Loucy (cell line): ENCODE measurements around the gene OR52N5.

ENCODE experiments used
- H2AFZ ChIP-seq: fragments of 200-600 bp; sonication (generic); 2 replicates; pipeline ENCODE4 v1.6.0; 2016; ENCODE audit warnings: antibody characterized with exemption, mild to moderate bottlenecking, low read length, moderate library complexity
- H3F3A ChIP-seq: fragments of 200-600 bp; 2 replicates; pipeline ENCODE4 v1.6.0; 2016; ENCODE audit warnings: antibody characterized with exemption, low read depth, mild to moderate bottlenecking
- H3K27me3 ChIP-seq: fragments of 200-600 bp; sonication (generic); 2 replicates; pipeline ENCODE4 v1.6.1; 2014; ENCODE audit warnings: low read length, mild to moderate bottlenecking; ENCODE audit not compliant: insufficient read depth, poor library complexity, severe bottlenecking
- H3K36me3 ChIP-seq: fragments of 200-600 bp; sonication (generic); 2 replicates; pipeline ENCODE4 v1.6.1; 2016; ENCODE audit warnings: low read length; ENCODE audit not compliant: insufficient read depth
- H3K4me1 ChIP-seq: fragments of 200-600 bp; sonication (generic); 2 replicates; pipeline ENCODE4 v1.5.1; 2014; ENCODE audit warnings: low read length, mild to moderate bottlenecking; ENCODE audit not compliant: insufficient read depth, poor library complexity, severe bottlenecking
- H3K4me2 ChIP-seq: fragments of 200-600 bp; sonication (generic); 2 replicates; pipeline ENCODE4 v1.6.0; 2014; ENCODE audit warnings: antibody characterized with exemption, low read length, low read depth, mild to moderate bottlenecking; ENCODE audit not compliant: poor library complexity, severe bottlenecking
- H3K4me3 ChIP-seq: fragments of 200-600 bp; sonication (generic); 2 replicates; pipeline ENCODE4 v1.5.1; 2014; ENCODE audit warnings: low read length, mild to moderate bottlenecking, mixed read lengths; ENCODE audit not compliant: poor library complexity, severe bottlenecking
- H3K79me2 ChIP-seq: fragments of 200-600 bp; sonication (generic); 2 replicates; pipeline ENCODE4 v1.6.1; 2014; ENCODE audit warnings: low read length; ENCODE audit not compliant: insufficient read depth
- H3K9ac ChIP-seq: fragments of 200-600 bp; sonication (generic); 2 replicates; pipeline ENCODE4 v1.6.0; 2014; ENCODE audit warnings: mild to moderate bottlenecking, low read depth, low read length, moderate library complexity; ENCODE audit not compliant: poor library complexity, severe bottlenecking
- H3K9me2 ChIP-seq: fragments of 200-600 bp; sonication (generic); replicated peaks from 2 replicates; pipeline ENCODE4 v1.6.1; 2016; ENCODE audit warnings: low read depth, low read length, mixed read lengths
- H3K9me3 ChIP-seq: fragments of 200-600 bp; sonication (generic); 2 replicates; pipeline ENCODE4 v1.6.1; 2014; ENCODE audit warnings: mild to moderate bottlenecking, antibody characterized with exemption, low read length, low read depth; ENCODE audit not compliant: insufficient read depth
- H4K20me1 ChIP-seq: fragments of 200-600 bp; sonication (generic); 2 replicates; pipeline ENCODE4 v1.6.0; 2014; ENCODE audit warnings: antibody characterized with exemption, low read length, mild to moderate bottlenecking; ENCODE audit not compliant: insufficient read depth, poor library complexity, severe bottlenecking
- CTCF ChIP-seq: fragments of 200-600 bp; sonication (generic); conservative IDR thresholded peaks from 2 replicates; pipeline ENCODE4 v1.5.1; 2014; ENCODE audit warnings: mild to moderate bottlenecking, antibody characterized with exemption, low read length
- EZH2phosphoT487 ChIP-seq: fragments of 200-600 bp; IDR thresholded peaks from 2 replicates; pipeline ENCODE4 v1.6.1; 2018; ENCODE audit warnings: antibody characterized with exemption, mild to moderate bottlenecking, moderate library complexity, borderline replicate concordance

Gene OR52N5

GRCh38 chr11:5737670-5738392, 45.3 kb downstream of the OR52N5 start:
- Histone ChIP-seq H3K4me2 (no peak overlapping the region), H3K4me1 (no peaks in the 10 kb centered on the region), H3F3A (no peaks in the 10 kb centered on the region), H2AFZ (no peak overlapping the region), H3K9ac (no peak overlapping the region), H3K36me3 (no peaks in the 10 kb centered on the region), H3K79me2 (no peaks in the 10 kb centered on the region), H3K4me3 (no peak overlapping the region), H3K27me3 (no peaks in the 10 kb centered on the region), H3K9me3 (no peaks in the 10 kb centered on the region), H3K9me2 (no peaks in the 10 kb centered on the region), H4K20me1 (no peaks in the 10 kb centered on the region)
- TF ChIP-seq EZH2phosphoT487 (no peak), CTCF (no peak)

- H3K79me2 ChIP-seq: no peaks in the 10 kb centered on the region
- H3K9ac ChIP-seq: no peak overlapping the region
- no peak overlapping the region for H3K4me3 ChIP-seq
- H3K27me3 ChIP-seq: no peaks in the 10 kb centered on the region
- H3F3A ChIP-seq: no peaks in the 10 kb centered on the region
- TF ChIP-seq CTCF: no peak
- no peak for TF ChIP-seq EZH2phosphoT487
- H3K9me3 ChIP-seq: no peaks in the 10 kb centered on the region
- H4K20me1 ChIP-seq: no peaks in the 10 kb centered on the region
- 0 out of 2 replicates have a peak, but pooled peaks cover 5% of the 10 kb centered on the region for H3K9me2 ChIP-seq
- H3K36me3 ChIP-seq: no peaks in the 10 kb centered on the region
- H2AFZ ChIP-seq: no peak overlapping the region
- no peak overlapping the region for H3K4me2 ChIP-seq
- H3K4me1 ChIP-seq: no peaks in the 10 kb centered on the region
Observed at GRCh38 chr11:5737091-5737490, 46.1 kb downstream of the OR52N5 start.

GRCh38 chr11:5736396-5736795, 46.8 kb downstream of the OR52N5 start, which contains the start of gene OR56B1:
Gene OR56B1, plus strand, starts transcription at chr11:5736448. Its CDS starts 69 bp downstream, at chr11:5736517.
- no peak within 1 kb of the TSS for H2AFZ ChIP-seq
- no peaks in the 10 kb centered on the region for H3K79me2 ChIP-seq
- H3K9me3 ChIP-seq: no peaks in the 10 kb centered on the region
- H3K4me3 ChIP-seq: no peak within 1 kb of the TSS
- H3K4me2 ChIP-seq: no peak within 1 kb of the TSS
- no peaks in the 10 kb centered on the region for H4K20me1 ChIP-seq
- H3F3A ChIP-seq: no peaks in the 10 kb centered on the region
- H3K9ac ChIP-seq: no peak within 1 kb of the TSS
- 0 out of 2 replicates have a peak, but pooled peaks cover 5% of the 10 kb centered on the region for H3K9me2 ChIP-seq
- no peaks in the 10 kb centered on the region for H3K4me1 ChIP-seq
- H3K36me3 ChIP-seq: no peaks in the 10 kb centered on the region
- H3K27me3 ChIP-seq: no peaks in the 10 kb centered on the region
- TF ChIP-seq CTCF (no peak), EZH2phosphoT487 (no peak)
